ENCODE data around the gene DAAM1. TPM values are rescaled to one million over a fixed set of nuclear protein-coding genes. Genes with fewer than 3 reads are reported as not detected.

DAAM1 gene
- total RNA-seq, 1 donor from 2014 or later, result 39.5 TPM

DNA sequence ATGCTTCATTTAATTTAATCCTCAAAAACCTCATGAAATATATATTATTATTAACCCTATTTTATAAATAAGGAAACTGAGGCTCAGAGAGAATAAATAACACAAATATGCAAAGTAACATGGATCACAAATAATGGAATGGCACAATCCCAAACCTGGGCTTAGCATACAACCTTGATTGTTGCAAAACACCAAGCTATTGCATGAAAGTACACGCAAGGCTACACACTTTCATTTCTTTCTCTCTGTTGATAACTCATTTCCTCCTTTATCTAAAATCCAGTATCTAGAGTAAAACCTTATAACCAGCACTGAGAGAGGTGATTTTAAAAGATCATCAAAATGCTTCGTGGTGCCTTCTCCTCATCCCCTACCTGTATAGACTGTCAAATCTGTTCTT, 2.8 kb upstream of the DAAM1 start:
- no peak overlapping the region for H3K4me3 Mint-ChIP-seq
- H3K27me3 Mint-ChIP-seq (ENCODE audit: insufficient read depth, low read depth), result peaks cover 2% of the 10 kb centered on the region
- Histone ChIP-seq H3K4me2 (no peak overlapping the region), H3K4me1 (peaks cover 6% of the 10 kb centered on the region), H3K79me2 (ENCODE audit: low read depth) (peaks cover 9% of the 10 kb centered on the region), H3F3A (ENCODE audit: low read depth) (peaks cover 33% of the 10 kb centered on the region), H3K9me3 (ENCODE audit: low read depth) (no peaks in the 10 kb centered on the region), H3K4me3 (no peak overlapping the region), H2AFZ (replicated peaks) (no peak overlapping the region), H4K20me1 (ENCODE audit: low read depth) (peaks cover 2% of the 10 kb centered on the region), H3K27me3 (peaks cover 24% of the 10 kb centered on the region), H3K27ac (no peak overlapping the region), H3K9ac (no peak overlapping the region), H3K36me3 (no peaks in the 10 kb centered on the region)
- no peaks in the 10 kb centered on the region for H3K36me3 Mint-ChIP-seq
- H3K4me1 Mint-ChIP-seq, result peaks cover 34% of the 10 kb centered on the region
- no peak overlapping the region for H3K27ac Mint-ChIP-seq
- DNase-seq (ENCODE audit: low spot score), result no peak
- no peak for TF ChIP-seq EZH2 (IDR thresholded peaks at IDR 0.05)
- no peaks in the 10 kb centered on the region for H3K9me3 Mint-ChIP-seq

- Histone ChIP-seq H2AFZ (replicated peaks) (no peak overlapping the region), H3K4me1 (peaks cover 9% of the 10 kb centered on the region), H3K4me3 (no peak overlapping the region), H3K9ac (no peak overlapping the region), H3K9me3 (ENCODE audit: low read depth) (no peaks in the 10 kb centered on the region), H3F3A (ENCODE audit: low read depth) (peaks cover 37% of the 10 kb centered on the region), H3K27ac (no peak overlapping the region), H3K27me3 (peaks cover 24% of the 10 kb centered on the region), H3K4me2 (no peak overlapping the region), H3K79me2 (ENCODE audit: low read depth) (peaks cover 15% of the 10 kb centered on the region), H3K36me3 (no peaks in the 10 kb centered on the region), H4K20me1 (ENCODE audit: low read depth) (peaks cover 9% of the 10 kb centered on the region)
- Mint-ChIP-seq H3K4me1 (peaks cover 38% of the 10 kb centered on the region), H3K9me3 (no peaks in the 10 kb centered on the region), H3K27ac (no peak overlapping the region), H3K36me3 (no peaks in the 10 kb centered on the region), H3K4me3 (no peak overlapping the region), H3K27me3 (ENCODE audit: insufficient read depth, low read depth) (no peaks in the 10 kb centered on the region)
- TF ChIP-seq EZH2phosphoT487 (IDR thresholded peaks at IDR 0.05) (no peak), EZH2 (IDR thresholded peaks at IDR 0.05) (no peak)
- TF ChIP-seq, protein P1, sequence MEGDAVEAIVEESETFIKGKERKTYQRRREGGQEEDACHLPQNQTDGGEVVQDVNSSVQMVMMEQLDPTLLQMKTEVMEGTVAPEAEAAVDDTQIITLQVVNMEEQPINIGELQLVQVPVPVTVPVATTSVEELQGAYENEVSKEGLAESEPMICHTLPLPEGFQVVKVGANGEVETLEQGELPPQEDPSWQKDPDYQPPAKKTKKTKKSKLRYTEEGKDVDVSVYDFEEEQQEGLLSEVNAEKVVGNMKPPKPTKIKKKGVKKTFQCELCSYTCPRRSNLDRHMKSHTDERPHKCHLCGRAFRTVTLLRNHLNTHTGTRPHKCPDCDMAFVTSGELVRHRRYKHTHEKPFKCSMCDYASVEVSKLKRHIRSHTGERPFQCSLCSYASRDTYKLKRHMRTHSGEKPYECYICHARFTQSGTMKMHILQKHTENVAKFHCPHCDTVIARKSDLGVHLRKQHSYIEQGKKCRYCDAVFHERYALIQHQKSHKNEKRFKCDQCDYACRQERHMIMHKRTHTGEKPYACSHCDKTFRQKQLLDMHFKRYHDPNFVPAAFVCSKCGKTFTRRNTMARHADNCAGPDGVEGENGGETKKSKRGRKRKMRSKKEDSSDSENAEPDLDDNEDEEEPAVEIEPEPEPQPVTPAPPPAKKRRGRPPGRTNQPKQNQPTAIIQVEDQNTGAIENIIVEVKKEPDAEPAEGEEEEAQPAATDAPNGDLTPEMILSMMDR (IDR thresholded peaks at IDR 0.05), result no peak
- no peak for DNase-seq (ENCODE audit: low spot score)
These were observed 2.2 kb upstream of the DAAM1 start for GRCh38 chr14:59186306-59186705.

DNA sequence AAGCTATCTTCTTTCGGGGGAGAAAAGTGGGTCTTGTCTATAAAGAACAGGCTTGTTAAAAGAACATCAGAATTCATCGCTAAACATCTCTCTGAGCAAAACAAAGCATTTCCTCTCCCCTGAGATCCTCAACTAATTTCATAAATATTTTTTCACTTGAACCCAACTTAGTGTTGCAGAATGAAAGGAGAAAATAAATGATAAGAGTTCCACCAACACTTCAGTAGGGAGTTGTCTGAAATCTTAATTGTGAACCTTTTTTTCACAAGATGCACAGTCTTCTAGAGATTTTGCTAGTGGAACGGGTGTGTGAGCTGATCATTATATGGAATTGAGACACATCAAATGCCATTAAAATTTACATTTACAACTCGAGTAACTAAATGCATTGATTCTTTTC, 1.3 kb upstream of the DAAM1 start:
- Histone ChIP-seq H3K4me2 (peak overlapping the region; percentile 91), H3K9ac (no peak overlapping the region), H3K36me3 (no peaks in the 10 kb centered on the region), H3K79me2 (ENCODE audit: low read depth) (peaks cover 23% of the 10 kb centered on the region), H2AFZ (replicated peaks) (no peak overlapping the region), H3K9me3 (ENCODE audit: low read depth) (no peaks in the 10 kb centered on the region), H3F3A (ENCODE audit: low read depth) (peaks cover 37% of the 10 kb centered on the region), H3K27me3 (peaks cover 24% of the 10 kb centered on the region), H3K27ac (no peak overlapping the region), H3K4me3 (peak overlapping the region; percentile 88), H3K4me1 (peaks cover 9% of the 10 kb centered on the region), H4K20me1 (ENCODE audit: low read depth) (peaks cover 9% of the 10 kb centered on the region)
- Mint-ChIP-seq H3K27me3 (ENCODE audit: insufficient read depth, low read depth) (peaks cover 2% of the 10 kb centered on the region), H3K4me3 (peak overlapping the region; percentile 98), H3K9me3 (no peaks in the 10 kb centered on the region), H3K36me3 (peaks cover 5% of the 10 kb centered on the region), H3K27ac (peak overlapping the region; percentile 4), H3K4me1 (peaks cover 46% of the 10 kb centered on the region)
- DNase-seq (ENCODE audit: low spot score), result no peak
- TF ChIP-seq, protein P1 (IDR thresholded peaks at IDR 0.05), result no peak
- TF ChIP-seq EZH2 (IDR thresholded peaks at IDR 0.05), result no peak
- no peak for TF ChIP-seq EZH2phosphoT487 (IDR thresholded peaks at IDR 0.05)

DNA sequence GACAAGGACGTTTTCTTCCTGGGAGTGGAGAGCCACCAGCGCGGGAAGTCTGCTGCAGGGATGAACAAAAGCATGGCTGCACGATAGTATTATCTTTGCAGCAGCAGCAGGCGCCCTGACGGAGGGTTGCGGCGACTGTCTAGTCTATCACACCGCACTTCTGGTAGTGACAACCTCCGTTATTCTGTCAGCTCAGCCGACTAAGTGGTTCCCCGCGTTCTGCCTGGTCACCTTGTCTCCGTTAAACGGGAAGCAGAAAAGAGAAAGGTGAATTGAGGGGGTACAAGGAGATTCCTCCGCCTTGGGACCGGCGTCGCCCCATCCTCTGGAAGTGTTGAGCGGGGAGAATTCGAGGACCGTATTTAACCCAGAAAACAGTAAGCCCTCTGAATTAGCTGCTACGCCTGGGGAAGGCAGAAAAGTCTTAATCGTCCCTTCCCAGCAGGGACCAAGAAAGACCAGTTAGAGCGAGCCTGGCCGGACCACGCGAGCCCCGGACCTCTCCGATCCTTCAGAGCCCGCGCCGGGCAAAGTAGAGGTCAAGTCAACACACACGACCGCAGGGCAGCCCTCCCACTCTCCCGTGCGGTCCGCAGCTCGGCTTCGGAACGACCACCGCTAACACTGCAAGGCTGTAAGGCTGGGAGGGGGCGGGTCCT, 536 bp upstream of the DAAM1 start:
- Histone ChIP-seq H2AFZ (replicated peaks) (peak overlapping the region; percentile 31), H3K4me2 (peak overlapping the region; percentile 91), H3K9me3 (ENCODE audit: low read depth) (no peaks in the 10 kb centered on the region), H3K9ac (no peak overlapping the region), H3K4me1 (peaks cover 9% of the 10 kb centered on the region), H3K27me3 (peaks cover 24% of the 10 kb centered on the region), H3K4me3 (peak overlapping the region; percentile 88), H3K79me2 (ENCODE audit: low read depth) (peaks cover 31% of the 10 kb centered on the region), H4K20me1 (ENCODE audit: low read depth) (peaks cover 9% of the 10 kb centered on the region), H3K27ac (no peak overlapping the region), H3F3A (ENCODE audit: low read depth) (peaks cover 37% of the 10 kb centered on the region), H3K36me3 (no peaks in the 10 kb centered on the region)
- Mint-ChIP-seq H3K9me3 (no peaks in the 10 kb centered on the region), H3K4me1 (peaks cover 50% of the 10 kb centered on the region), H3K27me3 (ENCODE audit: insufficient read depth, low read depth) (peaks cover 2% of the 10 kb centered on the region), H3K36me3 (peaks cover 5% of the 10 kb centered on the region), H3K4me3 (peak overlapping the region; percentile 98), H3K27ac (peak overlapping the region; percentile 98)
- DNase-seq (ENCODE audit: low spot score), result peak; percentile 77
- TF ChIP-seq EZH2 (IDR thresholded peaks at IDR 0.05), result no peak
- no peak for TF ChIP-seq EZH2phosphoT487 (IDR thresholded peaks at IDR 0.05)
- TF ChIP-seq, protein P1 (IDR thresholded peaks at IDR 0.05), result no peak
